ENCODE results near the gene ZNF324B.

Gene ZNF324B

GRCh38 chr19:58491393-58491792 is 40.0 kb downstream of the ZNF324B start:
- H3K4me3 ChIP-seq (ENCODE audit: low read depth, low read length) = no peak overlapping the region
- TF ChIP-seq CTCF (IDR thresholded peaks at IDR 0.05; ENCODE audit: low read depth, low read length) = no peak

GRCh38 chr19:58492265-58492664 is 40.8 kb downstream of the ZNF324B start:
- no peak for TF ChIP-seq CTCF (IDR thresholded peaks at IDR 0.05; ENCODE audit: low read depth, low read length)
- no peak overlapping the region for H3K4me3 ChIP-seq (ENCODE audit: low read depth, low read length)

- H3K4me3 ChIP-seq (ENCODE audit: low read depth, low read length) = no peak overlapping the region
- TF ChIP-seq CTCF (IDR thresholded peaks at IDR 0.05; ENCODE audit: low read depth, low read length) = no peak
These were observed 46.3 kb downstream of the ZNF324B start for GRCh38 chr19:58497634-58498170.

GRCh38 chr19:58498316-58499020 is 47.0 kb downstream of the ZNF324B start:
- TF ChIP-seq CTCF (IDR thresholded peaks at IDR 0.05; ENCODE audit: low read depth, low read length) = no peak
- H3K4me3 ChIP-seq (ENCODE audit: low read depth, low read length) = peak overlapping the region; percentile 35

GRCh38 chr19:58499021-58499927 is 47.9 kb downstream of the ZNF324B start:
- TF ChIP-seq CTCF (IDR thresholded peaks at IDR 0.05; ENCODE audit: low read depth, low read length) = no peak
- peak overlapping the region; percentile 62 for H3K4me3 ChIP-seq (ENCODE audit: low read depth, low read length)

- H3K4me3 ChIP-seq (ENCODE audit: low read depth, low read length) = peak overlapping the region; percentile 62
- no peak for TF ChIP-seq CTCF (IDR thresholded peaks at IDR 0.05; ENCODE audit: low read depth, low read length)
These were observed 48.8 kb downstream of the ZNF324B start for GRCh38 chr19:58500242-58500641.

All from WI38 (cell line).